GM12875 (cell line): ENCODE measurements around the gene ZNF467.

Experiments
- H3K4me3 ChIP-seq: one replicate; pipeline ENCODE4 v1.5.1; 2011; ENCODE audit warnings: low read depth, low read length, control low read depth
- TF ChIP-seq, protein P1 (sequence below): IDR thresholded peaks from 2 replicates; pipeline ENCODE4 v1.5.1; 2011; ENCODE audit warnings: low read depth, mild to moderate bottlenecking, control low read depth, inconsistent platforms, low read length, moderate library complexity, borderline replicate concordance; ENCODE audit not compliant: insufficient read depth

ZNF467 gene

DNA sequence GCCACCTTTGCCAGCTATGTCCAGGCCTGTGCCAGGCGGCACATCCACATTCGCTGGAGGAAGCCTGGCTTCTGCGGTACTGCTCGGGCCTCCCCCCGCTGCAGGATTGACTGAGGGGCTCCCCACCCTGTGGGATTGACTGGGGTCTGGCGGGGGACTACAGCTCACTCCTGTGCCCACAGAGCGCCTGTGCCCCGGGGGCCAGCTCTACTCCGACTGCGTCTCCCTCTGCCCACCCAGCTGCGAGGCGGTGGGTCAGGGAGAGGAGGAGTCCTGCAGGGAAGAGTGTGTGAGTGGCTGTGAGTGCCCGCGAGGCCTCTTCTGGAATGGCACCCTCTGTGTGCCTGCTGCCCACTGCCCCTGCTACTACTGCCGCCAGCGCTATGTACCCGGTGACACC, 6.7 kb upstream of the ZNF467 start:
- no peak overlapping the region for H3K4me3 ChIP-seq
- TF ChIP-seq, protein P1, sequence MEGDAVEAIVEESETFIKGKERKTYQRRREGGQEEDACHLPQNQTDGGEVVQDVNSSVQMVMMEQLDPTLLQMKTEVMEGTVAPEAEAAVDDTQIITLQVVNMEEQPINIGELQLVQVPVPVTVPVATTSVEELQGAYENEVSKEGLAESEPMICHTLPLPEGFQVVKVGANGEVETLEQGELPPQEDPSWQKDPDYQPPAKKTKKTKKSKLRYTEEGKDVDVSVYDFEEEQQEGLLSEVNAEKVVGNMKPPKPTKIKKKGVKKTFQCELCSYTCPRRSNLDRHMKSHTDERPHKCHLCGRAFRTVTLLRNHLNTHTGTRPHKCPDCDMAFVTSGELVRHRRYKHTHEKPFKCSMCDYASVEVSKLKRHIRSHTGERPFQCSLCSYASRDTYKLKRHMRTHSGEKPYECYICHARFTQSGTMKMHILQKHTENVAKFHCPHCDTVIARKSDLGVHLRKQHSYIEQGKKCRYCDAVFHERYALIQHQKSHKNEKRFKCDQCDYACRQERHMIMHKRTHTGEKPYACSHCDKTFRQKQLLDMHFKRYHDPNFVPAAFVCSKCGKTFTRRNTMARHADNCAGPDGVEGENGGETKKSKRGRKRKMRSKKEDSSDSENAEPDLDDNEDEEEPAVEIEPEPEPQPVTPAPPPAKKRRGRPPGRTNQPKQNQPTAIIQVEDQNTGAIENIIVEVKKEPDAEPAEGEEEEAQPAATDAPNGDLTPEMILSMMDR, result no peak

DNA sequence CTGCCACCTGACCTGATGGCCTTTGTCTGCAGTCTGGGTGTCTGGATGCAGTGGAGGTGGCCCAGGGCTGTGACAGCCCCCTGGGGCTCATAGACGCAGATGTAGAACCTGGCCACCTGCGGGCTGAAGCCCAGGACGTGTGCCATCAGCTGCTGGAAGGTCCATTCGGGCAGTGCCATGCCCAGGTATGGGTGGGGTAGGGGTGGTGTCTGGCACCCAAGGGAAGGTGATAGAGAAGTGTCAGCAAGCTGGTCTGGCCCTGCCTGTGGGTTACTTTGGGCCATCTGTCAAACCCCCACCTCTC, 6.1 kb upstream of the ZNF467 start:
- H3K4me3 ChIP-seq, result no peak overlapping the region
- TF ChIP-seq, protein P1, result no peak

DNA sequence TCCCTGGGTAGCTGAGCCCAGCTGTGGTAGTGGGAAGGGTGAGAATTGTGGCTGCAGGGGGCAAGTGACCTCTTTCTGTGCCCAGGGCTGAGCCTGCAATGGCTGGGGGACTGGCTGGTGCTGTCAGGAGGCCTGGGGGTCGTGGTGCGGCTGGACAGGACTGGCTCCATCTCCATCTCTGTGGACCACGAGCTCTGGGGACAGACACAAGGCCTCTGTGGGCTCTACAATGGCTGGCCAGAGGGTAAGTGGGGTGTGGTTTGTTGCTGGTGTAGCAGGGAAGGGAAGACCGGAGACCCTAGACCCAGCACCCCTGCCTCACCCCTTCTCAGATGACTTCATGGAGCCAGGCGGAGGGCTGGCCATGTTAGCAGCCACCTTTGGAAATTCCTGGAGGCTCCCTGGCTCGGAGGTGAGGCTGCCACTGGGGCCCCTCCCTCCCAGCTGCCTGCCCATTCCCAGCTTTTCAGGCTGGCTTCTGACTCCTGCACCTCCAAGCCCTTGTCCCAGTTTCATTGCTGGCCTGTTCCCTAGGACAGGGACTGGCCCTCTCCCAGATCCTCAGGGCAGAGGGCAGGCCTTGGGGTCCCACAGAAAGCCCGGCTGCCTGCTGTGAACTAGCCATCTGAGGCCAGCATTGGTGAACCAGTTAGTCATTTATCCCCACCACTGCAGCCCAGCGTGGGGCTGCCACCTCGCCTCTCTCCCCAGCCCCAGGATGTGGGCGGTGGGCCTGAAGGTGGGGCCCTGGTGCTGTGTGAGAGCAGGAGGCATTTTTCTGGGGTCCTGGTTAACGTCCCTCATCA, 5.5 kb upstream of the ZNF467 start:
- TF ChIP-seq, protein P1, result no peak
- H3K4me3 ChIP-seq, result no peak overlapping the region

DNA sequence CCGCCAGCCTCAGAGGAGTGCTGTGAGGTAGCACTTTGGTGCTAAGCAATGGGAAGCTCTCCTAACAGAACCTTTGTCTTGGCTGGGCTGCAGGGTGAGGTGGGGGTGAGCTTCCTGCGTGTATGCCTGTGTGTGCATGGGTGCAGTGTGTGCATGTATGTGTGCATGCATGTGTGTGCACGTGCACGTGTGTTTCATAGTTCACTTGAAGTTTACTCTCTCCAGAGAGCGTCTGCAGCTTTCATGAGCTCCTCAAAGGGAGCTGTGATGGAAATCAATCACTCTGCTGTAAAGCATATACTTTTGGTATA, 4.9 kb upstream of the ZNF467 start:
- TF ChIP-seq, protein P1, result no peak
- H3K4me3 ChIP-seq, result no peak overlapping the region

DNA sequence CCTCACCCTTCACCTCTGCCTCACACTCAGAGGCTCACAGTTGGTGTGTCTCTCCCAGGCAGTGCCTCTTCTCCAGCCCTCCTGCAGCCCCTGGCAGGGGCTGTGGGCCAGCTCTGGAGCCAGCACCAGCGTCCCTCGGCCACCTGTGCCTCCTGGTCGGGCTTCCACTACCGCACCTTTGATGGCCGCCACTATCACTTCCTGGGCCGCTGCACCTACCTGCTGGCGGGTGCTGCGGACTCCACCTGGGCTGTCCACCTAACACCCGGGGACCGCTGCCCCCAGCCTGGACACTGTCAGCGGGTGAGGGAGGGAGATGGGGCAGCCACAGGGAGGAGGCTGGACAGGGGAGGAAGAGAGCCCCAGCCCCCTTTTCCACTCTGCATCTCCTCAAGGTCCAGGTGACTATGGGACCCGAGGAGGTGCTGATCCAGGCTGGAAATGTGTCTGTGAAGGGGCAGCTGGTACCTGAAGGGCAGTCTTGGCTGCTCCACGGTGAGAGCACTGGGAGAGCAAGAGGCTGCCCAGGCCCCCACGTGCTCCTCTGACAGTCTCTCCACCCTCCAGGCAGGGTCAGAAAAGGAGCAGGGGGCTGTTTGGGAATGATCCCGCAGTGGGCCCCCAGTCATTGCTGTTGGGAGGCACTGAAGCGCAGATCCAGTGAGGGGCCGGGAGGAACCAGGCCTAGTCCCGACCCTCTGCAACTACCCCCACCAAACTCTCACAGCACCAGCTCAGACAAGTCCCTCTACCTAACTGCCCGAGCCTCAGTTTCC, 4.4 kb upstream of the ZNF467 start:
- no peak overlapping the region for H3K4me3 ChIP-seq
- TF ChIP-seq, protein P1, result no peak

DNA sequence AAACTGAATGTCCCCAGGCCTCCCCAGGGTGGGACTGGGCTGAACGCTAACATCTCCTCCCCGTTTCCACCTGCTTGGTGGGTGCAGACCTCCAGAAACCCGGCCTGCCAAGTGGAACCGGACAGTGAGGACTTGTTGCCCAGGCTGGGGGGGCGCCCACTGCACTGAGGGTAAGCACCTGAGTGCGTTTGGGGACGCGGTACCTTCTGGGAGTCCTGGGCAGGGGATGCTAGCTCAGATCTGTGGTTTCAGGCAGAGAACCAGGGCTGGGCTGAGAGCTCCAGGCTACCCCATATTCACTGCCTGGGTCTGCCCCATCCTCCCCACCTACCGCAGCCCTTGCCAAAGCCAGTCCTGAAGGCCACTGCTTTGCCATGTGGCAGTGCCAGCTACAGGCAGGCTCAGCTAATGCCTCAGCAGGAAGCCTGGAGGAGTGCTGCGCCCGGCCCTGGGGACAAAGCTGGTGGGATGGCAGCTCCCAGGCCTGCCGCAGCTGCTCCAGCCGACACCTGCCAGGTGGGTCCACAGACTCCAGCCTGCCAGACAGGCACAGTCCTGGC, 3.5 kb upstream of the ZNF467 start:
- TF ChIP-seq, protein P1, result no peak
- no peak overlapping the region for H3K4me3 ChIP-seq

DNA sequence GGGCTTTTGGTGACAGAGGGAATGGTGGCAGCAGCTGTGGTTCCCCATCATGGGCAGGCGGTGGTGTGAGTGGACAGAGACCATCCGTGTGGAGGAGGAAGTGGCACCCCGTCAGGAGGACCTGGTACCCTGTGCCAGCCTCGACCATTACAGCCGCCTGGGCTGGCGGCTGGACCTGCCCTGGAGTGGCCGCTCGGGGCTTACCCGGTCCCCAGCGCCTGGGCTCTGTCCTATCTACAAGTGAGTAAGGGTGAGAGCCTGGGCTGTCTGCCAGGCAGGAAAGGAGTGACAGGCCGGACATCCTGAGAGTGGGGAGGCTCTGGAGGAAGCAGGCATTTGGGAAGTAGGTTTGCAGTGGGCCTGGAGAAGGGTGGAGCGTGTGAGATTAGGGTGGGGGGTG, 2.9 kb upstream of the ZNF467 start:
- no peak overlapping the region for H3K4me3 ChIP-seq
- TF ChIP-seq, protein P1, result no peak
